Thymus (tissue), 11 donors: ENCODE data around the gene DCST2. TPM values are rescaled to one million over a fixed set of nuclear protein-coding genes. Genes with fewer than 3 reads are reported as not detected.

ENCODE experiments used
- DNase-seq, 9 donors: peaks; one replicate each; pipeline ENCODE4 v3.0.0-alpha.2; 2013; ENCODE audit warnings: low spot score in 9 of 9, low read depth in 6 of 9, missing footprints in 1 of 9
- H3K27ac ChIP-seq, 2 donors: one replicate each; pipeline ENCODE4 v1.5.1; 2013; ENCODE audit warnings: control low read depth in 1 of 2, low read depth in 1 of 2, low read length in 1 of 2, mild to moderate bottlenecking in 1 of 2, moderate library complexity in 1 of 2
- H3K27me3 ChIP-seq, 2 donors: one replicate each; pipeline ENCODE4 v1.5.1; 2013; ENCODE audit warnings: low read length in 1 of 2; ENCODE audit not compliant: control insufficient read depth in 2 of 2, insufficient read depth in 1 of 2
- H3K36me3 ChIP-seq, 2 donors: one replicate each; pipeline ENCODE4 v1.5.1; 2013; ENCODE audit warnings: low read length in 1 of 2, mild to moderate bottlenecking in 1 of 2, moderate library complexity in 1 of 2; ENCODE audit not compliant: control insufficient read depth in 2 of 2, insufficient read depth in 2 of 2
- H3K4me1 ChIP-seq, 2 donors: one replicate each; pipeline ENCODE4 v1.5.1; 2013; ENCODE audit warnings: low read length in 2 of 2; ENCODE audit not compliant: control insufficient read depth in 2 of 2, insufficient read depth in 2 of 2
- H3K4me3 ChIP-seq, 2 donors: one replicate each; pipeline ENCODE4 v1.5.1; 2013; ENCODE audit warnings: low read length in 2 of 2, control low read depth in 1 of 2, mild to moderate bottlenecking in 1 of 2
- H3K9me3 ChIP-seq, 2 donors: one replicate each; pipeline ENCODE4 v1.5.1; 2013; ENCODE audit warnings: low read length in 1 of 2, mild to moderate bottlenecking in 1 of 2; ENCODE audit not compliant: control insufficient read depth in 2 of 2, insufficient read depth in 1 of 2
- WGBS: extraction: QIAGEN DNeasy Blood & Tissue Kit; methylation state at CpG from one replicate; pipeline ENCODE4 v1.1.7; 2013; 5-methylcytosine and 5-hydroxymethylcytosine counted together
- polyA plus RNA-seq: library from polyadenylated mRNA; stranded (reverse); fragments of 200-250 nt; gene quantifications from one replicate; pipeline ENCODE4 v1.2.3, GENCODE V29; 2013
- total RNA-seq: library from RNA; stranded (reverse); fragments of 120-200 nt; gene quantifications from one replicate; pipeline ENCODE4 v1.2.4, GENCODE V29; 2013
- donor health status: healthy.

The DCST2 gene
- total and polyA plus RNA-seq, 2 donors = 0.24 to 7.8 TPM

DNA sequence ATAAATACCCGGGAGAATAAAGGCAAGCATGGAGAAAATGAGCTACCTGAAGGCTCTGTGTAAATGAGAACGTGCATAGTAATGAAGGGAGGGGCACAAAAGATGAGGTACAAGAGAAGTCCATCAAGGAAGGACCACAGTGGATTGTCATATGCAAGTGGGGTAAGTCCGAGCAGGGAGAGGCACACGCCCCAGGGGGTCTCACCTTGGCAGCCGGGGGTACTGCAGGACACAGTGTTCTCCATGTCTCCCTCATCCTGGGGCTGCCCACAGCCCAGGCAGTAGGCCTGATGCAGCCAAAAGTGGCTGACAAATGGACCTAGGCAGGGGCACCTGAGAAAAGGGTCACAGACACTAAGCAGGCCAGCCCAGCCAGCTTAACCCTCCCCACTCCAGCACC is 10.0 kb downstream of the DCST2 start:
- H3K9me3 ChIP-seq = no peaks in the 10 kb centered on the region
- WGBS = 98% methylated on average over 5 of the region's 5 CpGs
- no peak overlapping the region for H3K27ac ChIP-seq
- H3K4me3 ChIP-seq = no peak overlapping the region
- H3K27me3 ChIP-seq = peaks cover 8 to 53% of the 10 kb centered on the region in 2 donors
- no peak for DNase-seq
- peaks cover 7 to 14% of the 10 kb centered on the region in 2 donors for H3K4me1 ChIP-seq
- no peaks in the 10 kb centered on the region for H3K36me3 ChIP-seq

DNA sequence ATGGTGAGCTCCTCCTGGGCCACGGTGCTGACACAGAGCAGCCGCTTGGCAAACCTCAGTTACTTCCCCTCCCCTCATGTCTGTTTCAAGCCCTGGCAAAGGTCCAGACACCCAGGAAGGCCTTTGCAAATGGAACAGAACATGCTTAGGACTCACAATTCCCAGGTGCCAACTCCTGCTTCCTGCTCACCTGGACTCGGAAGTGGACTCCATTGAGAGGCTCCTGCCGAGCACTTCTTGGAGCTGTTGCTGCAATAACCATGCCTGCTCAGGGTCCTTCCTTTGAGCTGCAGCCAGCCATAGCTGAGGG is 10.7 kb downstream of the DCST2 start:
- Histone ChIP-seq H3K4me1 (peaks cover 9 to 19% of the 10 kb centered on the region in 2 donors), H3K27ac (no peak overlapping the region), H3K36me3 (no peaks in the 10 kb centered on the region), H3K9me3 (peaks cover 0 to 1% of the 10 kb centered on the region in 2 donors), H3K27me3 (peaks cover 8 to 60% of the 10 kb centered on the region in 2 donors), H3K4me3 (no peak overlapping the region)
- 67% methylated on average over 4 of the region's 4 CpGs for WGBS
- DNase-seq = no peak

DNA sequence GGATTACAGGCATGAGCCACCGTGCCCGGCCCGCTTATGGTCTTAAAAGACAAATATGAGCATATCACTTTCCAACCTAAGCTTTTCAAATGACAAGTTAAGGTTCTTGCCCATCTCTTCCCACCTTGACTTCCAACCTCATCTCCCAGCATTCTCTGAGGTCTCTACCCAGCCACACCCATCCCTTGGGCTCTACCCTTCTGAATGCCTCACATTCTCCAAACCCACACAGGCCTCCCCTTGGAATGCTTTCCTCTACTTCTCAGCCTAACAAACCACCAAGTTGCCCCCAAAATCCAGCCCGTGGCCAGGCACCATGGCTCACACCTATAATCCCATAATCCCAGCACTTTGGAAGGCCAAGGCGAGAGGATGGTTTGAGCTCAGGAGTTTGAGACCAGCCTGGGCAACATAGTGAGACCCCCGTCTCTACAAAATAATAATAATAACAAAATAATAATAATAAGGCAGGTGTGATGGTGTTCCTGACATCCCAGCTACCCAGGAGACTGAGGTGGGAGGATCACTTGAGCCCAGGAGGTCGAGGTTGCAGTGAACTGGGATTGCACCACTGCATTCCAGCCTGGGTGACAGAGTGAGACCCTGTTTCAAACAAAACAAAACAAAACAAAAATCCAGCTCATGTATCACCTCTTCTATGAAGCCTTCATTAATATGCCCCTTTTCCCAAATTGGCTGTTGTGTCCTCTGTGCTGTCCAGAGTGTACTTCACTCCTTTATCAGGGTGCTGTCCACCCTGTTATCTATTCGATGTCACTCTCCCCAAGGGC is 11.2 kb downstream of the DCST2 start:
- Histone ChIP-seq H3K4me1 (peaks cover 14 to 25% of the 10 kb centered on the region in 2 donors), H3K27ac (no peak overlapping the region)
- WGBS = 86% methylated on average over 8 of the region's 8 CpGs

DNA sequence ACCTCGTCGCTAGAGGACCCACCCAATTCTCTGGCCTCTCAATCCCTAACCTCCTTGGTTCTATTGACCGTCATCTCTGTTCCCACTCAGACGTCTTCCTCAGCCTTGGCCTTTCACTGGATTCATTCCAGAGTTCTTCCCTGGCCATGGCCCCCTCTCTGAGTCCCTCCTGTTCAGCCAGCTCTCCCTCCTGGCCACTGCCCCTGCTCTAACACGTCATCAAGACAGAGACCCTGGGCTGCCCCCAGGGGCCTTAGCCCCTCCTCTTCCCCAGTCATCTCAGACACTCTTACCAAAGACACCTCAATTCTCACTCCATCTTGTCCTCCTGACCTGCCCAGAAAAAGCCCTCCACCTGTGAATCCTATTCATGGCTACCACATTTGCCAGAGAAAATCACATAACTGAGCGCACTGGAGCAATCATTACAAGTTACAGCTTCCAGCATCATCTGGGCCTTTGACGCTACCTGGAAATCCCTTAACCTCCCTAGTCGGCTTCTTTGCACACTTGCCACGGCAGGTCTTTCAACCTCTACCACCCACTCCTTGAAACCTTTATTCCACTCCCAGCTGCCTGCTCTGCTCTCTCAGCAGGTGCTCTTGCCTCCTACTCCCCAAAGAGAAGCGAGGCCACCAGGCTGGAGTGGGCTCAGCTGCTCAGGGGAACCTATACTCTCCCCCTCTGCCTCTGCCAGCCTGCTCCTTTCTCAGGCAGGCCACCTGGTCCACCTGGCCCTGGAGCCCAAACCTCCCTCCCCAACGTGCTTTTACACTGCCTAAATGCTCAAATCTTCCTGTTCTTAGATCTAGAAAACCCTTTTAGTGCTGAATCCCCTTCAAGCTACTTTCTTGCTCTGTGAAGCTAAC is 14.0 kb downstream of the DCST2 start:
- peaks cover 35 to 52% of the 10 kb centered on the region in 2 donors for H3K4me1 ChIP-seq
- WGBS = 80% methylated on average over 11 of the region's 11 CpGs
- no peak for DNase-seq
- H3K27me3 ChIP-seq = peaks cover 12 to 83% of the 10 kb centered on the region in 2 donors
- H3K36me3 ChIP-seq = peaks cover 6 to 7% of the 10 kb centered on the region in 2 donors
- peak overlapping the region in 1 of 2 donors; percentile 55 for H3K27ac ChIP-seq
- H3K9me3 ChIP-seq = peaks cover 5 to 10% of the 10 kb centered on the region in 2 donors
- no peak overlapping the region for H3K4me3 ChIP-seq

More for the DNA sequence above, 11.2 kb downstream of the DCST2 start:
- DNase-seq = no peak
- H3K27me3 ChIP-seq = peaks cover 8 to 65% of the 10 kb centered on the region in 2 donors
- peaks cover 3 to 7% of the 10 kb centered on the region in 2 donors for H3K9me3 ChIP-seq
- no peak overlapping the region for H3K4me3 ChIP-seq
- no peaks in the 10 kb centered on the region for H3K36me3 ChIP-seq

DNA sequence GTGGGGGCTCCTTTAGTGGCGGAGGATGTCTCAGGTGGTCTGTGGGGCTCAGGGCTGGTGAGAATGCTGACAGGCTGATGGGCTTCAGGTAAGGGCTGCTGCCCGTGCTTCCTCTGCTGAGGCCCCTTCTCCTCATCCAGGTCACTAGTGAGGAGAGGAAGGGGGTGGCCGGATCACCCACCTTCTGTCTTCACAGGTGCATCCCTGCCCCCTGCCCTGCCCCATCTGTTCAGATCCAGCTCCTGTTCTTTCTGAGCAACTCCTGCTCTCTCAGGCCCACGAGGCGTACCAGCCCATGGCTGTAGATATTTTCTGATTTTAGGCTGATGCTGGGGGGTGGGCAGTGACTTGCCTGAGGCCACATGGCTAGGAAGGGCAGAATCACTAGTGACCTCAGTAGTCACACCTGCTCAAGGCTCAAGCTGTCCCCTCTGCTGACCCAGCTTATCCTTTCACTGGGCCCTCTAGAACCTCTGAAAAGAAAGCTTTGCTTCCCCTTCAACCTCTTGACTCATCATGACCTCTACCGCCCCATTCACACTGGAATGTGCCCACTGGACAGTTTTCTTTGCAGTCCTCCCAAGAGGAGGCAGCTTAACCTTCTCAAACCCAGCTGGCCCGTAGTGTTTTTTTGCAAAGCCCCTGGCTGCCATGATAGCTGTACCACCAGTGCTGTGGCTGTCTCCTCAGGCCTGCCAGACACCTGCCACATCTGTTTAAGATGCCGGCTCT is 14.8 kb downstream of the DCST2 start:
- no peak overlapping the region for H3K4me3 ChIP-seq
- peaks cover 6 to 10% of the 10 kb centered on the region in 2 donors for H3K9me3 ChIP-seq
- H3K27me3 ChIP-seq = peaks cover 12 to 83% of the 10 kb centered on the region in 2 donors
- no peak for DNase-seq
- H3K27ac ChIP-seq = no peak overlapping the region
- 95% methylated on average over 8 of the region's 8 CpGs for WGBS
- H3K36me3 ChIP-seq = peaks cover 6 to 12% of the 10 kb centered on the region in 2 donors
- H3K4me1 ChIP-seq = peaks cover 37 to 60% of the 10 kb centered on the region in 2 donors

DNA sequence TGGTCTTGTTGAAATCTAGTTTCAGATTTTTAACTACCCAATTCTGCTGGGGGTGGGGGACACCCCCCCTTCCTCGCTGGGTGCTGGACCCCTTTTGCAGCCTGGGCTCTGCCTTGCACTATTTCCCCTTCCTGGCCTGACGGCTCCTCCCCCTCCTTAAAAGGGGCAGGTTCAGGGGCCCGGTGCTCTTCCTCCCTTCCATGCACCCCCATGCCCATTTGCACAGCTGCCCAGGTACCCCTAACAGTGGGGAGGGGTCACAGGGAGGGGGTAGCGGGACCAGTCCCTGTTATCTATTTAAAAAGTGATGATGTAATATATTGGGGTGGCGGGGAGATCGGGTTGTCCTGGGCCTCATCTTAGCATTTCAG is 15.7 kb downstream of the DCST2 start:
- DNase-seq = no peak
- peaks cover 42 to 68% of the 10 kb centered on the region in 2 donors for H3K4me1 ChIP-seq
- H3K9me3 ChIP-seq = peaks cover 6 to 10% of the 10 kb centered on the region in 2 donors
- H3K36me3 ChIP-seq = peaks cover 6 to 12% of the 10 kb centered on the region in 2 donors
- WGBS = 44% methylated on average over 6 of the region's 6 CpGs
- no peak overlapping the region for H3K4me3 ChIP-seq
- H3K27ac ChIP-seq = no peak overlapping the region
- H3K27me3 ChIP-seq = peaks cover 12 to 79% of the 10 kb centered on the region in 2 donors

DNA sequence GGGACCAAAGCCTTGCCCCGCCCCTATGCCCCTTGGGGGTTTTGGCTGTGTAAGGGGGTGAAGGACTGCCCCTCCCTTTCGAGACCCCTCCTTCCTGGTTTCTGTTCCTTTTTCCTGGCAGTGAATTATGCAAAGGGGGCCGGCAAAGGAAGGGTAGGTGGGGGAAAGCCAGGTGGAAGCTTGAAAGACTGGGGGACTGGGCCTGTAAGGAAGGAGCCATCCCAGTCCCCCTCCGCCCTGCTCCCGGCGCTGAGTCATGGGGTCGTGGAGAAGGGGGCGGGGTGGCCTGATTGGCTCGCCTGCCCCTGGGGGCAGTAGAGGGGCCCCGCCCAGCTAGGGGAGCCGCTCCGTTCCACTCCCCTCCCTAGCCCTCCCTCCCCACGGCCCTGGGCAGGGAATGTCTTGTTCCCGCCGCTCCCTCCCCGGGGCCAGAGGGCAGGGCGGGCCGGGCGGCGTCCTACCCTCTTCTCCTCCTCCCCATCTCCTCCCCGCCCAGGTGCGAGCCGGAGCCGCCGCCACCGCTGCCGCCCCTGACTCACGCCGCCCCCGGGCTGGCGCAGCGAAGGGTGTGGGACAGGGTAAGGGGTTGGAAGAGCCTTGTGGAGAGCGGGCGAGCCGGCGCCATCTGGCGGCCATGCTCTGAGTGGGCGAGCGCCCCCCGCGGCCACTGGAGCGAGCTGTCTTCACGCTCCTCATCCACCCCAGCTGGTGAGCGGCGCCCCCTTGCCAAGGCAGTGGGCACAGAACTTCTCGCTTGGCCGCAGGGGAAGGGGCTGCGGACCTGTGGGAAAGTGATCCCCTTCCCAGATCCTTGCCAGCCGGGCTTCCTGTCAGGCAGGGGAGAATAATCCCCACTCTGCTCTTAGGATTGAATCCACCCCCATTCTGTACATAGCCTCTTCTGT is 16.3 kb downstream of the DCST2 start:
- H3K36me3 ChIP-seq = peaks cover 6 to 12% of the 10 kb centered on the region in 2 donors
- H3K4me1 ChIP-seq = peaks cover 46 to 74% of the 10 kb centered on the region in 2 donors
- 6% methylated on average over 49 of the region's 49 CpGs for WGBS
- peak overlapping the region in 1 of 2 donors; percentile 27 for H3K4me3 ChIP-seq
- H3K9me3 ChIP-seq = peaks cover 6 to 10% of the 10 kb centered on the region in 2 donors
- H3K27ac ChIP-seq = peak overlapping the region in 1 of 2 donors; percentile 80
- H3K27me3 ChIP-seq = peaks cover 11 to 79% of the 10 kb centered on the region in 2 donors
- DNase-seq = peak in 4 of 9 donors; percentile 61 to 89 (median 82)

DNA sequence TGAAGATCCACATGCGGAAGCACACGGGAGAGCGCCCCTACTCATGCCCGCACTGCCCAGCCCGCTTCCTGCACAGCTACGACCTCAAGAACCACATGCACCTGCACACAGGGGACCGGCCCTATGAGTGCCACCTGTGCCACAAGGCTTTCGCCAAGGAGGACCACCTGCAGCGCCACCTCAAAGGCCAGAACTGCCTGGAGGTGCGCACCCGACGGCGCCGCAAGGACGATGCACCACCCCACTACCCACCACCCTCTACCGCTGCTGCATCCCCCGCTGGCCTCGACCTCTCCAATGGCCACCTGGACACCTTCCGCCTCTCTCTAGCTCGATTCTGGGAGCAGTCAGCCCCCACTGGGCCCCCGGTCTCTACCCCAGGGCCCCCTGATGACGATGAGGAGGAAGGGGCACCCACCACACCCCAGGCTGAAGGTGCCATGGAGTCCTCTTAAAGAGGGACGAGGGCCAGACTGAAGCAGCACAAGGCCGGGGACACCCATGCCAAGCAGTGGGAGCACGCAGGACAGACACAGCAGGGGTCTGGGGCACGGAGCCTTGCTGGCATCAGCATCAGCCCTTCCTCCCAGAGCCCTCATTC is 17.2 kb downstream of the DCST2 start:
- peak overlapping the region in 1 of 2 donors; percentile 80 for H3K27ac ChIP-seq
- H3K9me3 ChIP-seq = peaks cover 6 to 10% of the 10 kb centered on the region in 2 donors
- H3K4me3 ChIP-seq = no peak overlapping the region
- peaks cover 6 to 12% of the 10 kb centered on the region in 2 donors for H3K36me3 ChIP-seq
- peaks cover 48 to 84% of the 10 kb centered on the region in 2 donors for H3K4me1 ChIP-seq
- H3K27me3 ChIP-seq = peaks cover 13 to 79% of the 10 kb centered on the region in 2 donors
- DNase-seq = peak in 1 of 9 donors; percentile 60
- 20% methylated on average over 26 of the region's 26 CpGs for WGBS
